ENCODE data around the gene TRRAP. TPM values are rescaled to one million over a fixed set of nuclear protein-coding genes. Genes with fewer than 3 reads are reported as not detected.
"Not testable (repeated sequence)": the region's sequence is repeated elsewhere in the genome, so short reads cannot be mapped to it uniquely, and the experiment has no call there.

Gene TRRAP
- polyA plus RNA-seq (ENCODE audit: insufficient read length in 12 of 12), result 10 to 100 TPM in 11 of 12 donors, not detected in 1; 19.6 to 31.2 (median 22.1) TPM
- long read RNA-seq, donor 1, partial matches to known transcripts, result 12 of 13 reads
- long read RNA-seq, donor 1, other reads (novel, unspliced or antisense), result 0 of 13 reads
- long read RNA-seq, donor 2, partial matches to known transcripts, result 8 of 8 reads
- long read RNA-seq, donor 2, other reads (novel, unspliced or antisense), result 0 of 8 reads
- long read RNA-seq, donor 3, result 0 reads
- long read RNA-seq, donor 4, result 0 reads
- long read RNA-seq, donor 5, result 0 reads
- long read RNA-seq, donor 6, result 0 reads
- long read RNA-seq, donor 7, result 0 reads
- long read RNA-seq, donor 8, result 0 reads
- long read RNA-seq, donor 9, result 0 reads
- long read RNA-seq, donor 10, partial matches to known transcripts, result 6 of 6 reads
- long read RNA-seq, donor 10, other reads (novel, unspliced or antisense), result 0 of 6 reads
- long read RNA-seq, donor 11, partial matches to known transcripts, result 12 of 12 reads
- long read RNA-seq, donor 11, other reads (novel, unspliced or antisense), result 0 of 12 reads

DNA sequence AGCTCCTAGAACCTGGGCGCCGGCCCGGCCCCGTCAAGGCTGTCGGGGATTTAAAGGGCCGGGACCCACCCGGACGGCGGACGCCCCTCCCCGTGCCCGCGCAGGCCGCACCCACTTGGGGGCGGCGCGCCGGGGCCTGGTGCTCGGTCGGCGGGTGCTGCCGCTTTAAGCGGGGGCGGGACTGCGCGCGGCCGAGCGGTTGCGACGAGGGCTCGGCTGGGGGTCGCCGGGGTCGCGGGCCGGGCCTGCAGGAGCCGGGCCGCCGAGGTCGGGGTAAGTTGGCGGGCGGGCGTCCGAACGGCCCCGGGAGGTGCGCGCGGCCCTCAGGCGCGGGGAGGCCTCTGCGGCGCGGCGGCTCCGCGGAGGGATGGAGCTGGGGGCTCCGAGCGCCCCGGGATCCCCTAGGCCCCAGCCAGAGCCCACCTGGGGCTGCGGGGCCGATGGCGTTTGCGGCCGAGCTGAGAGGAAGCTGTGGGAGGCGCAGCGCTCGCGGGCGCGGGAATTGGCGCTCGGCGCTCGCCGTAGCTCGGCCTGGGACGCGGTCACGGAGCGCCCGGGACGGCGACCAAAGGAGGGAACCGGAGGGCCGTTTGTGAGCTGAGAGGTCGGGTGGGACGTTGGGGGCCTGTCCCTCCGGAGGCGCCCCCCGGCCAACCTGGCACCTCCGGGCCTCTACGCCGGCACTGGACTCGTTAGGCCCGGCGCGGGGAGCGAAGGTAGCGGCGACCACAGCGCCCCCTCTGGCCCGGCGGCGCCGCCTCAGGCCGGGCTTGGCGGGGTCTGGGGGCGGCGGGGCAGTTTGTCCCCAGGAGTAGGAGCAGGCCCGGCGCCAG lies at the start of gene TRRAP:
TRRAP (plus strand) TSS at position 168 of the 833 bp plus-strand sequence. CDS start 2,619 bp downstream, outside the sequence.
- DNase-seq, result peak; percentile 73

DNA sequence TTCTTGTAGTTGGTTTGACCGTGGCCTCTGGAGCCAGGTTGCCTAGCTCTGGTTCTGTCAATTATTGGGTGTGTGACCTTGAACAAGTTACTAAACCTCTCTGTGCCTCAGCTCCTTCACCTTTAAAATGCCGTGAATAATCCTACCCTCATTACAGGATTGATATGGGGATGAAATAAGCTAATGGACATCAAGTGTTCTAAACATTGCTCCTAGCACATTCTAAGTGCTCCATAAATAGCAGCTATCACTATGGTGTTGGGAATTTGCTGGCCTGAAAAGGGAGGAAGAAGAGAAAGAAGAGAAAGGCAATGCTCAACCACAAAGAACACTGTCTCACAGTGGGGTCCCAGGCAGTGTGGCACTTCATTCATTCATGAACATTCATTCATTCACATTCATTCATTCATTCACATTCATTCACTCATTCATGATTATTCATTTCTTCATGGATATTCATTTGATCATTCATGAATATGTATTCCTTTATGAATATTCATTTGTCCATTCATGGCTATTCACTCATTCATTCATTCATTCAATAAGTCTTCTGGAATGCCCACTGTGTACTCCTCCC lies 47.3 kb upstream of the TRRAP start:
- DNase-seq, result no peak

DNA sequence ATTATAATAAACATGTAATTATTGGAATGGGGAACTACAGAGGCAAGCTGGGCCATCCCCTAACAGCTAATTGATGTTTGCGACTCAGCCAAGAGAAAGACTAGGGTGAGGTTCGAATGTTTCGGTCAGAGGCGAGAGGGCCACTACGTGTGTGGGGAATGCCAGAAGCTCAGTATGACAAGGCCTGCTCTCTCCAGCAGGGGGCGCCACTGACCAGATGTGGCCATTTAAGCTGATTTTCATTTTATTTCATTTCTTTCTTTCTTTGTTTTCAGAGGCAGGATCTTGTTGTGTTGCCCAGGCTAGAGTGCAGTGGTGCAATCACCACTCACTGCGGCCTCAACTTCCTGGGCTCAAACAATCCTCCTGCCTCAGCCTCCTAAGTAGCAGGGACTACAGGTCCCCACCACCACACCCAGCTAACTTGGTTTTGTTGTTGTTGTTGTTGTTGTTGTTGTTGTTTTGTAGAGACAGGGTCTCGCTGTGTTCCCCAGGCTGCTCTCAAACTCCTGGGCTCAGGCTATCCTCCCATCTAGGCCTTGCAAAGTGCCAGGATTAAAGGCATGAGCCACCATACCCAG lies 46.6 kb upstream of the TRRAP start:
- no peak for DNase-seq

DNA sequence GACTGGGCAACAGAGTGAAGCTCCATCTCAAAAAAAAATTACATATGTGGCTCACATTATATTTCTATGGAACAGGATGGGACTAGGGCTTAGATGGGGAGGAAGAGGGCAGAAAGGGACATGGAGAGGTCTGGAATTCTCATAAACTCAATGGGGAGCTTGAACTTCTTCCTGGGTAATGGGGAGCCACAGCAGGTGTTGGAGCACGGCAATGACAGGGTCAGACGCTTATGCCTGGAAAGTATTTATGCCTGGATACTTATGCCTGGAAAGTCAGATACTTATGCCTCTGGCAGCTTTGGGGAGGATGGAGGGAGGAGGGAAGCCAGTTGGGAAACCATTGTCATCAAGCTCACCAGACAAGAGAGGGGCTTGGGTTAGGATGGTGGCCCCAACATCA lies 45.3 kb upstream of the TRRAP start:
- DNase-seq, result no peak

DNA sequence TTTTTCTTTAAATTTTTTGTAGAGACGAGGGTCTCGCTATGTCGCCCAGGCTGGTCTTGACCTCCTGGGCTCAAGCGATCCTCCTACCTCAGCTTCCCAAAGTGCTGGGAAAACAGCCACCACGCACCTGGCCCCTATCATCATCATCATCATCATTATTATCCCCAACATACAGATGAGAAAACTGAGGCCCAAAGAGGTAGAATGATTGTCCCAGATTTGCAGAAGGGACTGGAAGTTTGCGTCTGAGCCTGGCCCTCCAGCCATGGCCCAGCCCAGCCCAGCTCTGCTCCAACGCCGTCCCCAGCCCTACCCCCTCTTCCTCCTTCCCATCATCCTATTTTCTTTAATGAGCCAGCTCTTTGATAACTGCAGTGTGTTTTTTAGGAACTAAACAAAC lies 43.4 kb upstream of the TRRAP start:
- no peak for DNase-seq

DNA sequence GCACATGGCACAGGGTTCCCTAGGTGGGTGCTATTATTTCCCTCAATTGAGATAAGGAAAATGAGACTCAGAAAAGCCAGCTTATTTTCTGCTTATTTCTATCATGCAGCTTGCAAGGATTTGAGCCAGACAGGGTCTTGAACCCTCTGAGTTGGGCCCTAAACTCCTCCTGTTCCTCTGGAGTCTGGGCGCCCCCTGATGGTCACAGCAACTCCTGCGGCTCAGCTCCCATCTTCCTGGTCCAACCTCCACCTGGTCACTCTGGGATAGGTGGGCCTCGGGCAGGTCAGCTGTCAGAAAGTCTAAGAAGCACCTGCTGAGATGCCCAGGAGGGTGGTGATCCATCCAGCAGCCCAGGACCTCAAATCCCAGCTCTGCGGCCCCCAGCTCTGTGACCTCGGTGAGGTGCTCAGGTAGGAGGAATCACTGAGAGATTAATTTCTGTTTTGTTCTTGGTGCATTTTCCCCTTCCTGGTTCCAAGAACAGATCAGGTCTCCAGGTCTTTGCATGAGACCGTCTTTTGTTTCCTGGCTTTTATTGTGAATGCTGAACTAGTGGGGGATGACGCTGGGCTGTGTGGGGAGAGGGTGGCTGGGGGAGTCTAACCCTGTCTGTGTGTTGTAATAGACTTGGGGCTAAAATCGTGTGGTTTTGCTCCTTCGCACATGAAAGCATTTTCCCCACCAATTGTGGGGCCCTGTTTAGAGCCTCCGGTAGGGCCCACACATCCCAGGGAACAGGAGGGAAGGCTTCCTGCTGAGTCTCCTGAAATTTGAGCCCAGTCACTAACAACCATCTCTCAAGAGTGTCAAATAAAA lies 41.3 kb upstream of the TRRAP start:
- DNase-seq, result no peak

DNA sequence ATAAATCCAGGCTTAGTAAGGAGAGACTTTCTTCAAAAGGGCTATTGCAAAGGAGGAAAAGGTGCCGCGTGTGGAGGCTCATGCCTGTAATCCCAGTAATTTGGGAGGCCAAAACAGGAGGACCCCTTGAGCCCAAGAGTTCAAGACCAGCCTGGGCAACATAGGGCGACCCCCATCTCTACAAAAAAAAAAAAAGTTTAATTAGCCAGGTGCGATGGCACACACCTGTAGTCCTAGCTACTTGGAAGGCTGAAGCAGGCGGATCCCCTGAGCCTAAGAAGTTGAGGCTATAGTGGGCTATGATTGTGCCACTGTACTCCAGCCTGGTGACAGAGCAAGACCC lies 40.7 kb upstream of the TRRAP start:
- DNase-seq, result no peak

DNA sequence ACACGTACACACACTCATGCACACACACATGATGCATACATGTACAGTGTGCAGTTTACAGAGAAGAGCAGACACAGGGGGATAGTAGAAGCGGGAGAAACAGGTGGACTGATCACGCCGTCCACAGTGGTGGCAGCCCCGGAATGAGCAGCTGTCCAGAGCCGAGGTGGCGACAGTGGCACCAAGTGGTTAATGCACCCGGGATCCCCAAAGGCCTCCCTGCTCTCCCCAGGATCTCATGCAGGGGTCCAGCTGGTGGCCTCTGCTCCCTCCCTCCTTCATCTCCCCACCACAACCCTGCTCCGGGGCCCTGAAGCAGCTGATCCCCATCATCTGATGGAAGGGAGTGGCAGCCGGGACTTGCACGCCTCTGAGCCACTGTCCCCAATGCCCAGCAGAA lies 38.2 kb upstream of the TRRAP start:
- no peak for DNase-seq

DNA sequence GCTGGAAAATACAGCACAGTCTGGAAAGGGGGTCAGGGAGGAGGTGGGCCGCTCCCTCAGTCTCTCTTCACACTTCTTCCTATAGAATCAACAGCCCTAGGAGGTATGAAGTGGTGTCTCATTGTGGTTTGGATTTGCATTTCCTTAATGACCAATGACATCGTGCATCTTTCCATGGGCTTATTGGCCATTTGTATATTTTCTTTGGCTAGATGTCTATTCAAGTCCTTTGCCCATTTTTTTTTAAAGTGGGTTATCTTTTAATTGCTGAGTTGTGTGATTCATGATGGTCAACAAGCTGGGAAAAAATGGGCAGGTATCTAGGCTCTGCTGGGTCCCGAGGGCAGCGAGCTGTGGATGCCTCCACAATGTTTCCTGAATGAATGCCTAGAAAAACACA lies 37.6 kb upstream of the TRRAP start:
- DNase-seq, result no peak

DNA sequence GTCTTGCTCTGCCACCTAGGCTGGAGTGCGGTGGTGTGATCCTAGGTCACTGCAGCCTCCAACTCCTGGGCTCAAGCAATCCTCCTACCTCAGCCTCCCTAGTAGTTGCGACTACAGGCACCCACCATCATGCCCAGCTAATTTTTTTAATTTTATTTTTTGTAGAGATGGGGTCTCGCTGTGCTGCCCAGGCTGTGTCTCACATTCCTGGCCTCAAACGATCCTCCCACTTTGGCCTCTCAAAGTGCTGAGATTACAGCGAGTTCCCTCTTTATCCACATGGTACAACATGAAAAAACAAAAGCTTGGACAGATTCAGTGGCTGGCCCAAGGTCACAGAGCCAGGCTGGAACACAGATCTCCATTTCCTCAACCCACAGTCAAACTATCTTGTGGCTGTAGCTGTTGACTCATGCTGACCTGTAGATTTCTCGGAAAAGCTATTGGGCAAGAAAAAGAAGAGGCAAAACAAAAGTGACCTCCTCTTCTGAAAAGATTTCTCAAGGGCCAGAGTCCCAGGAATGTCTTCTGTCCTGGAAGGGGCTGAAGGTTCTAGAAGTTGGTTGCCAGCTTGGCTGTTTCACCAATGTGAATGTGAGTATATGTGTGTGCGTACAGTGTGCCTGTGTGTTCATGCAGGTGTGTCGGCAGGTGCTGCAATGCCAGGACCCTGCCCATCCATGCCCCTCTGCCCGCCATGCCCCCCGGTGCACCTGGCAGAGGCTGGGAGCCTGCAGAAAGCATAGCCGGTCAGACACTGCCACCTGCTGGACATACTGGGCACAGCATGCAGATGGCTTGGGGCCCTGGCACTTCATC lies 36.9 kb upstream of the TRRAP start:
- peak; percentile 53 for DNase-seq

DNA sequence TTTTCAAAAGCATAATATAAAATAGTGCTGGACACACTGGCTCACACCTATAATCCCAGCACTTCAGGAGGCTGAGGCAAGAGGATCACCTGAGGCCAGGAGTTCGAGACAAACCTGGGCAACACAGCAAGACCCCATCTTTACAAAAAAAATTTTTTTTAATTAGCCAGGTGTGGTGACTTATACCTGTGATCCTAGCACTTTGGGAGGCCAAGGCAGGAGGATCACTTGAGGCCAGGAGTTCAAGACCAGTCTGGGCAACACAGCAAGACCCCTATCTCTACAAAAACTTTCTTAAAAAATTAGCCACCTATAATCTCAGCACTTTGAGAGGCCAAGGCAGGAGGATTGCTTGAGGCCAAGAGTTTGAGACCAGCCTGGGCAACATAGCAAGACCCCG lies 35.8 kb upstream of the TRRAP start:
- DNase-seq, result not testable (repeated sequence)

DNA sequence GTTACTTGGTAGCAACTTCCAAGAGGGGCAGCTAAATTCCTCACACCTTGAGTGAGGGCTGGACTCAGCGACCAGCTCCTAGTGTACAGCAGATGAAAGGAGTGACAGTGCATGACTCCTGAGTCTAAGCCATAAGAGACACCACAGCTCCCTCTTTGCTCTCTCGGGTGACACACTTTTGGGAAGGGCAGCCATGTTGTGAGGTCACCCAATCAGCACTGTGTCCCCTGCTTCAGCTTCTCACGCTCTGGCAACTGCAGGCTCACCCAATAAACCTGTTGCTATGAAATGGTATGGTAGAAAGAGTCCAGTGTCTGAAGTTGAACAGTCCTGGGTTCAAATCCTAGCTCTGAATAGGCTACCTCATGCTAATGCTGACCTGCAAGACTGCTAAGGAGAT lies 29.4 kb upstream of the TRRAP start:
- DNase-seq, result no peak

DNA sequence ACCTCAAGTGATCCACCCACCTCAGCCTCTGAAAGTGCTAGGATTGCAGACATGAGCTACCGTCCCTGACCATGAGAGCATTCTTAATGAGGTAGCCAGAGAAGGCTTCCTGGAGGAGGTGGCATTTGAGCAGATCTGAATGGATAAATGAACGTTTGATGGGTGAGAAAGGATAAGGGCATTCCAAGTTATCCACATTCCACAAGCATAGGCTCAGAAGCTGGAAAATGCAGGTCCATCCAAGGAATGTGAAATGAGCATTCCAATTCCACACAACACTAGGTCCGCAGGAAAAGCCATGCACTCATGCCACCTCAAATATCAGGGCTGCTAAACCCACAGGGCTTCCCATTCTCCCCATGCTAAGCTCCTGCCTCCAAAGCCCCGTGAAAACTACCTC lies 25.5 kb upstream of the TRRAP start:
- no peak for DNase-seq

DNA sequence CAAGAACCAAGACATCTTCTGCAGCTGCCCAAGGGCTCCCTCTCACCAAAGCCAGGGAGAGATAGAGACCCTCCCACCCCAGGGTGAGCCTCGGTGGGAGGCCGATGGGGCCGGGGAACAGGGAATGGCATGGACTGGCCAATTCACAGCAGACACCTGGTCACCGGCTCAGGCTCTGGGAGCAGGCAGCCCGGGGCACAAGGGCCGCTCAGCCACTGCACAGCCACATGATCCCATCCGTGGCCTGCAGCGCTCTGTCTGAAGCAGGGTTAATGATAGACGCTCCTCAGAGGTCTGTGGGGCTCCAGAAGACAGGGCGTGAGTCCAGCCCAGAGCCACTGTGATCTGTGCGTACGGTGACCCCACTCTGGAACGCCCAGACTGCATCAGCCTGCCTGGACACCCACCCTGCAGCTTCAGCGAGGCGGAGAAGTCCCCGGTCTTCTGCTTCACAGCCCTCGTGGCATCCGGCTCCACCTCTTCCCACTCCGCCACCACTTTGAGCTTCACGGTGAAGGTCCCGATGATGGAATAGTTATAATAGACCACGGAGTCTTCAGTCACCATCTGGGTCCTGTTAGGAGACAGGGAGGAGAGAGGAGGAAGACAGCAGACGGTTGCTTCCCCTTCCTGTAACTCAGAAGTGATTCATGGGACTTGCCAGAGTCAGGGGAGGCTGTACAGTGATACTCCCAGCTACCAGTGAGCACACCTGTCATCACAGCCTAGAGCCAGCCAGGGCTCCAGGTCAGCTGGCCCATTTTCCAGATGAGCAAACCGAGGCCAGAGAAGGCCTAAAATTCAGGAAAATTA lies 22.5 kb upstream of the TRRAP start:
- no peak for DNase-seq

DNA sequence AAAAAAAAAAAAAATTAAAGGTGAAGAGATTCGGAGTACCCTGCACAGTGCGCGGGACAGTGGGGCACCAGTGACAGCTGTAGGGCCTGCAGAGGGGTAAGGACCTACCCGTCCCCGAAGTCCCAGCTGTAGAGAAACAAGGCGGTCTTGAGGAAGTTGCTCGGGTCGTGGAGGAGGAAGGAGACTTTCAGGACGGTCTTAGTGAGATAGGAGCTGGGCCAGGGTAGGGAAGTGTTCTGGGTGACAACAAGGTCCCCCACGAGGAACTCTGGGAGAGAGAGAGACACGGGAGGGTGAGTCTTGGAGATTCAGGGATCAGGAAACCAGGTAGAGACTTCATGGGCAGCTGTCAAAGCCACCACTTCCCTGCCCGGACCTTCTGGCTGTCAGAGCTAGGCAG lies 18.3 kb upstream of the TRRAP start:
- DNase-seq, result no peak

DNA sequence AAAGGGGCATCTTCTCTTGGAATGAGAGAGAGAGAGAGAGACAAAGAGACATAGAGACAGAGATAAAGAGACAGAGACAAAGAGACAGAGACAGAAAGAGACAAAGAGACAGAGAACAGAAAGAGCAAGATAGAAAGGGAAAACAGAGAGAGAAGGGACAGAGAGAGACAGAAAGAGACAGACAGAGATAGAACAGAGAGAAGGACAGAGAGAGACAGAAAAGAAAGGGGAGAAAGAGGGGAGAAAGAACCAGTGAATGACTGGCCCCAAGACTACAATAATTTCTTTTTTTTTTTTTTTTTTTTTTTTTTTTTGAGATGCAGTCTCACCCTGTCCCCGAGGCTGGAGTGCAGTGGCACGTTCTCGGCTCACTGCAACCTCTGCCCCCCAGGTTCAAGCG lies 16.1 kb upstream of the TRRAP start:
- no peak for DNase-seq

DNA sequence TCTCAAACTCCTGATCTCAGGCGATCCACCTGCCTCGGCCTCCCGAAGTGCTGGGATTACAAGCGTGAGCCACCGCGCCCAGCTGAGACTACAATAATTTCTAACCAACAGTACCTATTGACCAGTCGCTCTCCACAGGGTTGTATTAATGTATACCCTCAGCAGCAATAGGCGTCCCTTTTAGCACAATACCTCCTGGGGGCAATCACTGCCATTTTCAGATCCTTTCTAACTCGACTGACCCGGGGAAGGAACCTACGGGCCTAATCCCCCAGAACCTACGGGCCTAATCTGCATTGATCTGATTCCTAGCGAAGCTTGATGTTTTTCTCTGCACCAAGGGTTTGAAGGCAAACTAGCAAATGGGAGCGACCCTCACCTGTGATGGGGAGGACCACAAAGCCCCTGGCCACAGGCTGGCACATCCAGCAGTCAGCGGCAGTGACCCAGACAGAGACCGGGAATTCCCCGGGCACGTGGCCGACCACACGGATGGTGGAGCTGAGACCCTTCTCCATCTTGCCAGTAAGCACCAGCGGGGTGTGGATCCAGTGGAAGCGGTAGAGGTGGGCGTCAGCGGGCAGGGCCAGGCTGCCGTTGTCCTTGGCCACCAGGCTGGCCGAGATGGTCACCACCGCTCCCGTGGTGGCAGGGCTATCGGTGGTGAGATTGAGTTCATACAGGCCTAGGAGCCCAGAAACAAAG lies 15.5 kb upstream of the TRRAP start:
- no peak for DNase-seq

DNA sequence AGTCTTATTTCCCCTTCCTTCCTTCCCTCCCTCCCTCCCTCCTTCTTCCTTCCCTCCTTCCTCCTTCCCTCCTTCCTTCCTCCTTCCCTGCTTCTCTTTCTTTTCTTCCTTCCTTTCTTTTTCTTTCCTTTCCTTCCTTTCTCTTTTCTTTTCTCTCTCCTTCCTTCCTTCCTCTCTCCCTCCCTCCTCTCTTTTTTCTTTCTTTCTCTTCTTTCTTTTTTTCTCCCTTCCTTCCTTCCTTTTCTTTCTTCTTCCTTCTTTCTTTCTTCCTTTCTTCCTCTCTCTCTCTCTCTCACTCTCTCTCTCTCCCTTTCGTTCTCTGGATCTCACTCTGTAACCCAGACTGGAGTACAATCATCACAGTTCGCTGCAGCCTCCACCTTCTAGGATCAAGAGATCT lies 14.7 kb upstream of the TRRAP start:
- no peak for DNase-seq

Measured in muscle of arm (tissue), 14 donors.